Kidney (tissue), 14 donors: ENCODE measurements around the gene C19orf81. TPM values are rescaled to one million over a fixed set of nuclear protein-coding genes. Genes with fewer than 3 reads are reported as not detected.

Experiments
- DNase-seq, 5 donors: peaks; one replicate each; pipeline ENCODE4 v3.0.0-alpha.2; 2013 to 2020
- FAIRE-seq: peaks from 2 replicates; lab custom pipeline; 2012; peaks lifted over from hg19 to GRCh38; lab: Jason Lieb, UNC
- H3K27ac ChIP-seq, 2 donors: one replicate each; pipeline ENCODE4 v1.7.0; 2013; ENCODE audit warnings: low read depth in 2 of 2, low read length in 2 of 2, inconsistent platforms in 1 of 2
- H3K27me3 ChIP-seq: one replicate; pipeline ENCODE4 v1.7.1; 2013; ENCODE audit warnings: low read length, inconsistent platforms; ENCODE audit not compliant: control insufficient read depth, insufficient read depth
- H3K36me3 ChIP-seq, 3 donors: one replicate each; pipeline versions ENCODE4 v1.7.0 to v1.7.1; 2013; ENCODE audit warnings: low read length in 3 of 3, control low read depth in 1 of 3, inconsistent platforms in 1 of 3; ENCODE audit not compliant: insufficient read depth in 3 of 3, control insufficient read depth in 2 of 3
- H3K4me1 ChIP-seq, 3 donors: one replicate each; pipeline versions ENCODE4 v1.7.0 to v1.7.1; 2013; ENCODE audit warnings: low read length in 3 of 3, inconsistent platforms in 1 of 3, low read depth in 1 of 3; ENCODE audit not compliant: control insufficient read depth in 2 of 3, insufficient read depth in 2 of 3
- H3K4me3 ChIP-seq, 3 donors: one replicate each; pipeline versions ENCODE4 v1.7.0 to v1.8.1; 2013; ENCODE audit warnings: low read length in 3 of 3, control low read depth in 1 of 3, inconsistent platforms in 1 of 3
- H3K9ac ChIP-seq, 3 donors: one replicate each; pipeline versions ENCODE4 v1.7.0 to v1.7.1; 2013; ENCODE audit warnings: low read length in 3 of 3, control low read depth in 1 of 3, inconsistent platforms in 1 of 3
- H3K9me3 ChIP-seq, 3 donors: one replicate each; pipeline versions ENCODE4 v1.7.0 to v1.7.1; 2013; ENCODE audit warnings: low read length in 3 of 3, control low read depth in 1 of 3, inconsistent platforms in 1 of 3; ENCODE audit not compliant: control insufficient read depth in 2 of 3, insufficient read depth in 1 of 3
- intact Hi-C: fragments of 100-400 bp; cut with DNase I; formaldehyde crosslinking; loops from one replicate; pipeline ENCODE4 v1.11.1; 2022
- polyA plus RNA-seq: library from polyadenylated mRNA; stranded (reverse); fragments of 350-450 nt; fragmentation: Illumina TruSeq; extraction: RNeasy Lipid Tissue Mini Kit (QIAGEN cat#74804); gene quantifications from one replicate; pipeline ENCODE4 v1.2.3, GENCODE V29; 2014; ENCODE audit warnings: low read depth, low replicate concordance; ENCODE audit not compliant: insufficient read depth
- total RNA-seq: library from RNA; stranded (reverse); fragmentation: NEBNext Ultra II Directional; extraction: Animal tissue kit (Norgen Biotek cat#: 25700); gene quantifications from one replicate; pipeline ENCODE4 v1.2.1, GENCODE V29; 2021
- TF ChIP-seq, protein P1 (sequence below): IDR thresholded peaks from 3 replicates; pipeline ENCODE4 v1.5.1; 2012; ENCODE audit warnings: mild to moderate bottlenecking, moderate library complexity, borderline replicate concordance; ENCODE audit not compliant: insufficient read depth; ENCODE audit errors: extremely low read depth
- donor health status: control.
- donor health status: control.
- donor health status: control.
- donor health status: control.
- donor health status: control.
- donor health status: DM: yes; HTN: yes; CAD: no.
- donor health status: Normal renal cell carcinoma (clear cell type).

Gene C19orf81
- total and polyA plus RNA-seq, 2 donors from 2014 or later: 1.6 to 3.0 TPM

DNA sequence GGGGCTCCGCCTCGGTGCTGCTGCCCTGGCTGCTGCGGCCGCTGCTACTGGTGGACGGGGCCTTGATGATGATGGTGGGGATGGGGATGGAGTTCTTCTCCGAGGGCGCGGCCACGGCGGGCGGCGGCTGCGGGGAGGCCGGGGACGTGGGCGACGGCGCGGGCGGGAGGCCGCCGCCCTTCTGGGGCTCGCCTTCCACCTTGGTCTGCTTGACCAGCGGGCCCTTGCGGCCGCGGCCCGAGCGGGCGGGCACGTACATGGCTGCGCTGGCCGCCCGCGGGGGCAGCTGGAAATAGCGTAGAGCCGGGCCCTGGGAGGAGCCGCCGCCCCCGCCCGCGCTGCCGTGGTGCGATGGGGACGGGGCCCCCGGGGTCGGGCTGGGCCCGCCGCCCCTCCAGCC, 19.2 kb downstream of the C19orf81 start:
- no peak for FAIRE-seq
- Histone ChIP-seq H3K4me1 (no peaks in the 10 kb centered on the region), H3K27ac (no peak overlapping the region), H3K9me3 (no peaks in the 10 kb centered on the region), H3K9ac (no peak overlapping the region), H3K27me3 (peaks cover 7% of the 10 kb centered on the region), H3K36me3 (no peaks in the 10 kb centered on the region), H3K4me3 (no peak overlapping the region)
- TF ChIP-seq, protein P1, sequence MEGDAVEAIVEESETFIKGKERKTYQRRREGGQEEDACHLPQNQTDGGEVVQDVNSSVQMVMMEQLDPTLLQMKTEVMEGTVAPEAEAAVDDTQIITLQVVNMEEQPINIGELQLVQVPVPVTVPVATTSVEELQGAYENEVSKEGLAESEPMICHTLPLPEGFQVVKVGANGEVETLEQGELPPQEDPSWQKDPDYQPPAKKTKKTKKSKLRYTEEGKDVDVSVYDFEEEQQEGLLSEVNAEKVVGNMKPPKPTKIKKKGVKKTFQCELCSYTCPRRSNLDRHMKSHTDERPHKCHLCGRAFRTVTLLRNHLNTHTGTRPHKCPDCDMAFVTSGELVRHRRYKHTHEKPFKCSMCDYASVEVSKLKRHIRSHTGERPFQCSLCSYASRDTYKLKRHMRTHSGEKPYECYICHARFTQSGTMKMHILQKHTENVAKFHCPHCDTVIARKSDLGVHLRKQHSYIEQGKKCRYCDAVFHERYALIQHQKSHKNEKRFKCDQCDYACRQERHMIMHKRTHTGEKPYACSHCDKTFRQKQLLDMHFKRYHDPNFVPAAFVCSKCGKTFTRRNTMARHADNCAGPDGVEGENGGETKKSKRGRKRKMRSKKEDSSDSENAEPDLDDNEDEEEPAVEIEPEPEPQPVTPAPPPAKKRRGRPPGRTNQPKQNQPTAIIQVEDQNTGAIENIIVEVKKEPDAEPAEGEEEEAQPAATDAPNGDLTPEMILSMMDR: no peak
- intact Hi-C loops: no loop called here
- peak in 1 of 5 donors; percentile 46 for DNase-seq

DNA sequence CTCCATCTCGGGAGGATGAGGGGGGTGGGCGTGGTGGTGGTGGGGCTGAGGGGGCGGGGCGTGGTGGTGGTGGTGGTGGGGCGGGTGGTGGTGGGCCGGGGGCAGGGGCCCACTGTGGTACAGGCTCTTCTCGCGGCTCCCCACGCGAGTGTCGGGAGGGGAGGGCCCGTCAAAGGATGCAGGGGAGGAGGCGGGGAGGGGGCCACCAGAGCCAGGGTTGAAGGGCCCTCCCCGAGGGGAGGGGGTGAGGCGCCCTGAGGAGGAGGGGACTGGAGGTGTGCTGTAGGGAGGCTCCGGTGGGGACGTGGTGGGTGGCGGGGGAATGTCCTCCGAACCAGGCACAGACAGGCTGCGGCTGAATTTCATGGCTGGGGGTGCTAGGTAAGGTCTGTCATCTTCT, 19.6 kb downstream of the C19orf81 start:
- FAIRE-seq: no peak
- H3K27ac ChIP-seq: no peak overlapping the region
- peak in 1 of 5 donors; percentile 56 for DNase-seq
- no peaks in the 10 kb centered on the region for H3K36me3 ChIP-seq
- no peak overlapping the region for H3K4me3 ChIP-seq
- H3K9ac ChIP-seq: no peak overlapping the region
- H3K9me3 ChIP-seq: no peaks in the 10 kb centered on the region
- intact Hi-C loops: no loop called here
- peaks cover 7% of the 10 kb centered on the region for H3K27me3 ChIP-seq
- TF ChIP-seq, protein P1: no peak
- no peaks in the 10 kb centered on the region for H3K4me1 ChIP-seq

DNA sequence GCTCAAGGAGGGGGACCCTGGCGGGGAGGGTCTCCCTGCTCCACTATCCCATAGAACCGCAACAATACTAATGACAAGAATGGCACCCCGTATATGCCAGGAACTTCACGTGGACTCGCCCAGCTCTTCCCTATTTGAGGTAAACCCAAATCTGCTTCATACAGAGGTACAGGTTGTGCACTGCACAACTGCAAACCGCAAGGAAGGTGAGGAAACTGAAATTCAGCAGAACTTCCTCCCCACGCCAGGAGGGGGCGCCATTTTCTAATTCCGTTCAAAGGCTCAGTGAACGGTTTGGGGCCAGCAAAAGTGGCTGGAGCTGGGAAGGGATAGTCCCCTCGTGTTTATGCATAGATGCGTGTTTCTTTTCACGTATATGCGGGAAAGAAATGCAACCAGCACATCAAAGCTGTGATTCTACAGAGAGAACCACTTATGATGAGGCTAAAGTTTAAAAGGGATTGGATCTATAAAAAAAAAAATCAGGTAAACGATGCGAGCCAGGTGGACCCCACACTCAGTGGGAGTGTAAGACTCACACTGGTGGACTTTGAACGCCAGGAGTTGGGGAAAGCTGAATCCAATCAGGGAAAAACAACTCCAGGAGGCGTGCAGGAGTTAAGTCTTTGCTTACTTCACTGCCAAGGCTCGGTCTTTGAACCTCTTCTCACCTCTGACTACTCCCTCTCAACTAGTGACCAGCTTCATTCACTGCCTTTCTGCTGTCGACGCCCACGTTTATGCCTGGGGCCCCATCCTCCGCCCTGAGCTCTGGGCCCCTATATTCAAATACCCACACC, 20.3 kb downstream of the C19orf81 start:
- TF ChIP-seq, protein P1: peak; percentile 44
- no peaks in the 10 kb centered on the region for H3K4me1 ChIP-seq
- intact Hi-C loops: no loop called here
- no peaks in the 10 kb centered on the region for H3K36me3 ChIP-seq
- H3K9ac ChIP-seq: no peak overlapping the region
- peak in 2 of 5 donors; percentile 52 to 56 for DNase-seq
- peaks cover 7% of the 10 kb centered on the region for H3K27me3 ChIP-seq
- FAIRE-seq: no peak
- H3K9me3 ChIP-seq: no peaks in the 10 kb centered on the region
- H3K4me3 ChIP-seq: no peak overlapping the region
- no peak overlapping the region for H3K27ac ChIP-seq

DNA sequence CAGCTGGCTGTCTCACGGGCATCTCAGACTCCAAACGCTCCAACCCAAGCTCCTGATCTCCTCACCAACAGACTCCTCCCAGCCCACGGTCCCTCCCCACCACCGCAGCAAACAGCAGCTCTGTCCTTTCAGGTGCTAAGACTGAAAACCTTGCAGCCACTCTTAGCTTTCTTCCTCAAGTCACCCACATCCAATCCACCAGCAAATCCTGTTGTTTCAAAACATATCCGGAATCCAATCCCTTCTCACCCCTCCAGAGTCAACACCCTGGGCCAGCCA, 20.8 kb downstream of the C19orf81 start:
- DNase-seq (no peak), FAIRE-seq (no peak)
- intact Hi-C loops: no loop called here
- H3K36me3 ChIP-seq: no peaks in the 10 kb centered on the region
- H3K4me3 ChIP-seq: no peak overlapping the region
- no peak overlapping the region for H3K9ac ChIP-seq
- H3K9me3 ChIP-seq: no peaks in the 10 kb centered on the region
- H3K27ac ChIP-seq: no peak overlapping the region
- H3K27me3 ChIP-seq: peaks cover 7% of the 10 kb centered on the region
- TF ChIP-seq, protein P1: no peak
- H3K4me1 ChIP-seq: no peaks in the 10 kb centered on the region
